Measurements from ENCODE around the gene COPS9. TPM values are rescaled to one million over a fixed set of nuclear protein-coding genes. Genes with fewer than 3 reads are reported as not detected.
A peak's percentile ranks its signal among the peaks of the same experiment; 100 is the strongest.

The COPS9 gene
- total and polyA plus RNA-seq, 5 donors from 2014 or later: 77.6 to 330 (median 326) TPM

DNA sequence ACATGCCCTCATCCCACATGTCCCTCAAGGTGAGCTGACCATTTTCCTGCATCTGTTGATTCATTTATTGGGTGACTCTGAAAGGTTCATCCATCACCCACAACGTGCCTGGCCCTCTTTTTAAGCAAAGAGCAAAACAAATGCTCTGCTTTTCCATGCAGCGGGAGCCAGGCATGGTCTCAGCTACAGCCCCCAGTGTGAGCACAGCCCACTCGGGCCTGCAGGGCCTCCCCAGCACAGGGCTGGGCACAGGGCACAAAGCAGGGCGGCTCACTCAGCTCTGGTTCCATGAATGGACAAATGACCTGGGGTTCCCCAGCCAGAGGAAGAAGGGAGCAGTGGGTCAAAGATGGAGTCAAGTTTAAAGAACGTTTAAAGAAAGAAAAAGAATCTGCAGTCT lies 28.5 kb upstream of the COPS9 start:
- ATAC-seq (ENCODE audit: low read depth in 2 of 2): no peak
- H3K27me3 Mint-ChIP-seq: no peaks in the 10 kb centered on the region
- DNase-seq: no peak
- H3K27ac ChIP-seq (ENCODE audit: insufficient read depth, low read length, poor library complexity, severe bottlenecking): no peak overlapping the region
- no peak overlapping the region for H3K27ac Mint-ChIP-seq
- H3K27me3 ChIP-seq (ENCODE audit: control insufficient read depth, insufficient read depth, low read length): no peaks in the 10 kb centered on the region
- no peak overlapping the region for H3K4me3 ChIP-seq (ENCODE audit: low read depth, low read length)
- H3K4me3 Mint-ChIP-seq: no peak overlapping the region
- H3K4me1 ChIP-seq (ENCODE audit: control insufficient read depth, insufficient read depth, low read length, poor library complexity, severe bottlenecking): no peaks in the 10 kb centered on the region
- H3K36me3 Mint-ChIP-seq: no peaks in the 10 kb centered on the region
- no peaks in the 10 kb centered on the region for H3K36me3 ChIP-seq (ENCODE audit: control insufficient read depth, insufficient read depth, low read length)
- H3K4me1 Mint-ChIP-seq: no peaks in the 10 kb centered on the region
- peaks cover 0 to 2% (median 0%) of the 10 kb centered on the region in 7 donors for H3K9me3 Mint-ChIP-seq
- H3K9me3 ChIP-seq (ENCODE audit: control insufficient read depth in 2 of 2, low read length in 2 of 2): no peaks in the 10 kb centered on the region

DNA sequence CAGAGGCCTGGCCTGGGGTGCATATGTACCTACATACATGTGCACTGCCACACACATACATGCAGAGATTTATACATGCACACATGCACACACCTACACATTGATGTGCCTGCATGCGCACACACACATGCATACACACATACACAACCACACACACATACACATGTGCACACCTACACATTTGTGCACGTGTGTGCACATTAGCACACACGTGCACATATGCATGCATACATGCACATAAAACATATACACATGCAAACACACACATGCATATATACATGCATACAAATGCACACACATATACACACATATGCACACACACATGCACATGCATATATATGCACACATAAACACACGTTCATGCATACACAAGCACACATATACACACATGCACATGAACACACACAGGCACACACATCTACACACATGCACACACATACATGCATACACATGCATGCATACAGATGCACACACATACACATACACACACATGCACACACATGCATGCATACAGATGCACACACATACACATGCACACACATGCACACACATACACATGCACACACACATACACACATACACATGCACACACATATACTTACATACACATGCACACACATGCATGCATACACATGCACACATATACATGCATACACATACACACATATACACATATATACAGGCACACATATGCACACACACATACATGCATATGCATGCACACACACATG lies 27.9 kb upstream of the COPS9 start:
- Histone ChIP-seq H3K9me3 (ENCODE audit: control insufficient read depth in 2 of 2, low read length in 2 of 2) (no peaks in the 10 kb centered on the region), H3K4me1 (ENCODE audit: control insufficient read depth, insufficient read depth, low read length, poor library complexity, severe bottlenecking) (no peaks in the 10 kb centered on the region), H3K27me3 (ENCODE audit: control insufficient read depth, insufficient read depth, low read length) (no peaks in the 10 kb centered on the region), H3K27ac (ENCODE audit: insufficient read depth, low read length, poor library complexity, severe bottlenecking) (no peak overlapping the region), H3K36me3 (ENCODE audit: control insufficient read depth, insufficient read depth, low read length) (no peaks in the 10 kb centered on the region), H3K4me3 (ENCODE audit: low read depth, low read length) (no peak overlapping the region)
- Mint-ChIP-seq H3K4me1 (no peaks in the 10 kb centered on the region), H3K27me3 (no peaks in the 10 kb centered on the region), H3K27ac (no peak overlapping the region), H3K4me3 (no peak overlapping the region), H3K36me3 (no peaks in the 10 kb centered on the region), H3K9me3 (peaks cover 0 to 2% (median 0%) of the 10 kb centered on the region in 7 donors)
- ATAC-seq (ENCODE audit: low read depth in 2 of 2): no peak
- no peak for DNase-seq

DNA sequence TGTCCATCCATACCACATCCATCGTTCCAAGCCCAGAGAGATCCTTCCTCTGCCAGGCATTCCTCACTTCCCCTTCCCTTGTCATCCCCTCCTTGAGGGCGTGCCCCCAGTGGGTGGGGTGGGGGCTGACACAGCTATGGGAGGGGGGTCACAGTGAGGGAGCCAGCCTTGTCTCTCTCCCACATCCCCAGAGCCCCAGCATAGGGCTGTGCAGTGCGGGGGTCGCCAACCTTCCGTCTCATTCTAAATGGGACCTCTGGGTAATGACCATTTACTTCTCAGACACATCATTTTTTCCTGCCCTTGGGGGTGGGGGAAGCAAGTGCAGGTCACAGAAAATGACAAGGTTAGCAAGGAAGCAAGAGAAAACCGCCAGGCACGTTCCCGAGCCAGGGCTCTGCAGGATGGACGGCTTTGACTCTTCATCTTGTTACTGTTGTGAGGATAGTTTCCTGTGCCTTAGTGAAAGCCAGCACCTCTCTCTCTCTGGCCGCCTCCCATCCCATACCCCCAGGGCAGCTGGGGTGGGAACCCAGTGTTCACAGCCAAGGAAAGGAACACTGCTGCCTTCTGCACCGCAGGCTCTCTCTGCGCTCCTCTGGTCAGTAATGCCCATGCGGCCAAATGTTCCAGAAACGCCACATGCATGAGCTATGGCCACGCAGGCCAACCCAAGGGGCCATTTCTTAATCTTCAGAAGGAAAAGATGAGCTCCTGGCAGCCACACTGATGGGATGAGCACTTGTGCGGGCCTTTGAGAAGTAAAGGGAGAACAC lies 27.0 kb upstream of the COPS9 start:
- ATAC-seq (ENCODE audit: low read depth in 2 of 2) (no peak), DNase-seq (no peak)
- H3K36me3 Mint-ChIP-seq: no peaks in the 10 kb centered on the region
- Histone ChIP-seq H3K36me3 (ENCODE audit: control insufficient read depth, insufficient read depth, low read length) (no peaks in the 10 kb centered on the region), H3K4me1 (ENCODE audit: control insufficient read depth, insufficient read depth, low read length, poor library complexity, severe bottlenecking) (no peaks in the 10 kb centered on the region), H3K27me3 (ENCODE audit: control insufficient read depth, insufficient read depth, low read length) (no peaks in the 10 kb centered on the region), H3K4me3 (ENCODE audit: low read depth, low read length) (no peak overlapping the region), H3K27ac (ENCODE audit: insufficient read depth, low read length, poor library complexity, severe bottlenecking) (no peak overlapping the region), H3K9me3 (ENCODE audit: control insufficient read depth in 2 of 2, low read length in 2 of 2) (no peaks in the 10 kb centered on the region)
- no peak overlapping the region for H3K27ac Mint-ChIP-seq
- no peak overlapping the region for H3K4me3 Mint-ChIP-seq
- peaks cover 0 to 2% (median 0%) of the 10 kb centered on the region in 7 donors for H3K9me3 Mint-ChIP-seq
- H3K4me1 Mint-ChIP-seq: no peaks in the 10 kb centered on the region
- no peaks in the 10 kb centered on the region for H3K27me3 Mint-ChIP-seq

DNA sequence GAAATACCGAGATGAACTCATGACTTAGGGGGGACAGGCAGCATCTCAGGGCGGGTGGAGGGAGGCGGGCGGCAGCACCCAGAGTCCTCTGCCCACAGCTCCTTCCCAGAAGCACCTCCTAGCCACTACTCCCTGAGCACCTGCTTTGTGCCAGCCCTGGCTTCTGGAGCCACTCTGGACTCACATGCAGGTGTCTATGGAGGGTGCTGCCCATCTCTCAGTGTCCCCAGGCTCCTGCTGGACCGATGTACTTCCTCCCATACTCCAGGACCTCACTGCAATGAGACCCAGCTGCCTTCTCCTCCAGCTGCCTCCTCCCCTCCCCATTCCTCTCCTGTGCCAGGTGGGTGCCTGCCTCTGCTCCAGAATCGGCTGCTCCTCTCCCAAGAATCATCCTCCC lies 26.4 kb upstream of the COPS9 start:
- Mint-ChIP-seq H3K4me3 (no peak overlapping the region), H3K27ac (no peak overlapping the region), H3K9me3 (peaks cover 0 to 2% (median 0%) of the 10 kb centered on the region in 7 donors), H3K4me1 (no peaks in the 10 kb centered on the region), H3K36me3 (no peaks in the 10 kb centered on the region), H3K27me3 (no peaks in the 10 kb centered on the region)
- H3K27ac ChIP-seq (ENCODE audit: insufficient read depth, low read length, poor library complexity, severe bottlenecking): no peak overlapping the region
- DNase-seq: no peak
- ATAC-seq (ENCODE audit: low read depth in 2 of 2): no peak
- H3K27me3 ChIP-seq (ENCODE audit: control insufficient read depth, insufficient read depth, low read length): no peaks in the 10 kb centered on the region
- no peak overlapping the region for H3K4me3 ChIP-seq (ENCODE audit: low read depth, low read length)
- H3K9me3 ChIP-seq (ENCODE audit: control insufficient read depth in 2 of 2, low read length in 2 of 2): no peaks in the 10 kb centered on the region
- H3K4me1 ChIP-seq (ENCODE audit: control insufficient read depth, insufficient read depth, low read length, poor library complexity, severe bottlenecking): no peaks in the 10 kb centered on the region
- no peaks in the 10 kb centered on the region for H3K36me3 ChIP-seq (ENCODE audit: control insufficient read depth, insufficient read depth, low read length)

DNA sequence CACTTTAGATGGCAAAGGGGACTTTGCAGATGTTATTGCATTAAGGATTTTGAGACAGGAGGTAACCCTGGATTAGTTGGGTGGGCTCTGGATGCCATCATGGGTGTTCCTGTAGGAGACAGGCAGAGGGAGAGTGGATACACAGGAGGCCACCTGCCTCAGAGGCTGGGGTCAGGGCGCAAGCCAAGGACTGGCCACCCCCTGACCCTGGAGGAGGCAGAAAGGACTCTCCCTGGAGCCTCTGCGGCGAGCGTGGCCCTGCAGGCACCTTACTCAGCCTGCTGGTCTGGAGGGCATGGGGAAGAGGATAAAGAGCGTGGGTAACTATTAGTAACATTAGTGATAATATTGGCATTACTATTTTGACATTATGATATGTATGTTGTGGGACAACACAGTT lies 25.9 kb upstream of the COPS9 start:
- no peak for DNase-seq
- Mint-ChIP-seq H3K9me3 (peaks cover 0 to 2% (median 0%) of the 10 kb centered on the region in 7 donors), H3K27ac (no peak overlapping the region), H3K4me1 (no peaks in the 10 kb centered on the region), H3K27me3 (no peaks in the 10 kb centered on the region), H3K4me3 (no peak overlapping the region), H3K36me3 (no peaks in the 10 kb centered on the region)
- no peaks in the 10 kb centered on the region for H3K9me3 ChIP-seq (ENCODE audit: control insufficient read depth in 2 of 2, low read length in 2 of 2)
- no peaks in the 10 kb centered on the region for H3K36me3 ChIP-seq (ENCODE audit: control insufficient read depth, insufficient read depth, low read length)
- no peaks in the 10 kb centered on the region for H3K4me1 ChIP-seq (ENCODE audit: control insufficient read depth, insufficient read depth, low read length, poor library complexity, severe bottlenecking)
- H3K27me3 ChIP-seq (ENCODE audit: control insufficient read depth, insufficient read depth, low read length): no peaks in the 10 kb centered on the region
- H3K27ac ChIP-seq (ENCODE audit: insufficient read depth, low read length, poor library complexity, severe bottlenecking): no peak overlapping the region
- ATAC-seq (ENCODE audit: low read depth in 2 of 2): no peak
- H3K4me3 ChIP-seq (ENCODE audit: low read depth, low read length): no peak overlapping the region

DNA sequence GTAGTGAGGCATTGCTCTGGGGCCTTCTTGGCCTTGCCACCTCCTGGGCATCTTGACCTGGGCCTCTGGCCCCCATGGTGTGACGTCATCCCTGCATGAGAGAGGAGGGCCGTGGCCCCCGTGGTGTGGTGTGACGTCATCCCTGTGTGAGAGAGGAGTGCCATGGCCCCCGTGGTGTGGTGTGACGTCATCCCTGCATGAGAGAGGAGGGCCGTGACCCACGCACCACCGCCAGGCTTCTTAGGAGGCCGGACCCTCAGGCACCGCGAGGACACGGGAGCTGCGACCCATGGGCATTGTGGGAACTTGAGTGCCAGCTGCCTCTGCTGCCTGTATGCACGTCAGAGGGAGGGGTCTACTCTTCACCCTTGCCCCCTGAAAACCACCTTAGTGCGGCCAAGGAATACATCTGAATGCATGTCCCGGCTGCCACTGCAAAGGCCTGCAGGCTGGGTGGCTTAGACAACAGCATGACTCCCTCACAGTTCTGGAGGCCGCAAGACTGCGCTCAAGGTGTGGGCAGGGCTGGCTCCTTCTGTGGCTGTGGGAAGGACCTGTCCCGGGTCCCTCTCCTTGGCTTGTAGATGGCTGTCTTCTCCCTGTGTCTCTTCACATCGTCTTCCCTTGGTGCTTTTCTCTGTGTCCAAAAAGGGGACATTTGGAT lies 25.1 kb upstream of the COPS9 start:
- no peaks in the 10 kb centered on the region for H3K4me1 Mint-ChIP-seq
- Histone ChIP-seq H3K4me1 (ENCODE audit: control insufficient read depth, insufficient read depth, low read length, poor library complexity, severe bottlenecking) (no peaks in the 10 kb centered on the region), H3K27me3 (ENCODE audit: control insufficient read depth, insufficient read depth, low read length) (no peaks in the 10 kb centered on the region), H3K4me3 (ENCODE audit: low read depth, low read length) (no peak overlapping the region), H3K36me3 (ENCODE audit: control insufficient read depth, insufficient read depth, low read length) (no peaks in the 10 kb centered on the region), H3K9me3 (ENCODE audit: control insufficient read depth in 2 of 2, low read length in 2 of 2) (no peaks in the 10 kb centered on the region), H3K27ac (ENCODE audit: insufficient read depth, low read length, poor library complexity, severe bottlenecking) (no peak overlapping the region)
- no peak overlapping the region for H3K27ac Mint-ChIP-seq
- H3K36me3 Mint-ChIP-seq: no peaks in the 10 kb centered on the region
- H3K4me3 Mint-ChIP-seq: no peak overlapping the region
- H3K27me3 Mint-ChIP-seq: no peaks in the 10 kb centered on the region
- H3K9me3 Mint-ChIP-seq: peaks cover 0 to 2% (median 0%) of the 10 kb centered on the region in 7 donors
- DNase-seq (no peak), ATAC-seq (ENCODE audit: low read depth in 2 of 2) (no peak)

DNA sequence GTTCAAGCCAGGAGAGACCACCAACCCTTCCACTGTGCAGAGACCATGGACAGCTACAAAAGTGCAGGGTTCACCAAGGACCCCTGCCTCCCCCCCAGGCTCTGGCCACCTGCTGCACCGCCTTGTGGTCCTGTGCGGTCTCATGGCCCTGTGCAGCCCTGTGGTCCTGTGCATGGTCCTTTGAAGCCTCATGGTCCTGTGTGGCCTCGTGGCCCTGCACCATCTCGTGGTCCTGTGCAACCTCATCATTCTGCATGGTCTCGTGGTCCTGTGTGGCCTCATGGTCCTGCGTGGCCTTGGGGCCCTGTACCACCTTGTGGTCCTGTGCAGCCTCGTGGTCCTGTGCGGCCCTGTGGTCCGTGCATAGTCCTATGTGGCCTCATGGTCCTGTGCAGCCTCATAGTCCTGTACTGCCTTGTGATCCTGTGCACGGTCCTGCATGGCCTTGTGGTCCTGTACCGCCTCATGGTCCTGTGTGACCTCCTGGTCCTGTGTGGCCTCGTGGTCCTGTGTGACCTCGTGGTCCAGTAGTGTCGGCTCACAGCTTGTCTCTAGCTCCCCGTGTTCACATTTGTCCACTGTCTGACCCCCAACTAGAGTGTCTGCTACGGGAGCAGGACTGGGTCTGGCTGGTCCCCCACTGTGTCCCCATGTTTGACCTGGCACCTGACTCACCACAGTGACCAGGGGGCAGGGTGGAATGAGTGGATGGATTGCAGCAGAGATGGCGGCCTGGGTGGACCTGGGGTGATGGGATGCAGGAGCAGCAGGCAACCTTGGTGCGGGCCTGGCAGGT lies 24.4 kb upstream of the COPS9 start:
- H3K4me1 ChIP-seq (ENCODE audit: control insufficient read depth, insufficient read depth, low read length, poor library complexity, severe bottlenecking): no peaks in the 10 kb centered on the region
- Mint-ChIP-seq H3K4me1 (no peaks in the 10 kb centered on the region), H3K4me3 (peak overlapping the region in 1 of 4 donors; percentile 16), H3K9me3 (peaks cover 0 to 2% (median 0%) of the 10 kb centered on the region in 7 donors), H3K27ac (no peak overlapping the region), H3K27me3 (no peaks in the 10 kb centered on the region), H3K36me3 (no peaks in the 10 kb centered on the region)
- H3K4me3 ChIP-seq (ENCODE audit: low read depth, low read length): no peak overlapping the region
- ATAC-seq (ENCODE audit: low read depth in 2 of 2): no peak
- no peak overlapping the region for H3K27ac ChIP-seq (ENCODE audit: insufficient read depth, low read length, poor library complexity, severe bottlenecking)
- H3K36me3 ChIP-seq (ENCODE audit: control insufficient read depth, insufficient read depth, low read length): no peaks in the 10 kb centered on the region
- H3K27me3 ChIP-seq (ENCODE audit: control insufficient read depth, insufficient read depth, low read length): no peaks in the 10 kb centered on the region
- DNase-seq: no peak
- H3K9me3 ChIP-seq (ENCODE audit: control insufficient read depth in 2 of 2, low read length in 2 of 2): no peaks in the 10 kb centered on the region

Data from CD4-positive, CD25-positive, alpha-beta regulatory T cell (primary cell).